T-helper 1 cell treated with Interleukin-12 subunit alpha and Interleukin-12 subunit beta and Interleukin-4 antibody, amounts not matched to agents 30 ng/mL and 1 ng/mL, for 36 hours (primary cell): ENCODE results near the gene MTLN. TPM values are rescaled to one million over a fixed set of nuclear protein-coding genes. Genes with fewer than 3 reads are reported as not detected.
"Not testable (repeated sequence)": the region's sequence is repeated elsewhere in the genome, so short reads cannot be mapped to it uniquely, and the experiment has no call there.

Experiments
- intact Hi-C: fragments of 100-400 bp; cut with micrococcal nuclease; formaldehyde crosslinking; loops from one replicate; pipeline ENCODE4 v1.15.1; 2024
- total RNA-seq: library from RNA; stranded (reverse); gene quantifications from 2 replicates; pipeline ENCODE4 v1.2.3, GENCODE V29; 2022

The MTLN gene, protein sequence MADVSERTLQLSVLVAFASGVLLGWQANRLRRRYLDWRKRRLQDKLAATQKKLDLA
- 38.5 and 44.4 TPM in 2 replicates for total RNA-seq

DNA sequence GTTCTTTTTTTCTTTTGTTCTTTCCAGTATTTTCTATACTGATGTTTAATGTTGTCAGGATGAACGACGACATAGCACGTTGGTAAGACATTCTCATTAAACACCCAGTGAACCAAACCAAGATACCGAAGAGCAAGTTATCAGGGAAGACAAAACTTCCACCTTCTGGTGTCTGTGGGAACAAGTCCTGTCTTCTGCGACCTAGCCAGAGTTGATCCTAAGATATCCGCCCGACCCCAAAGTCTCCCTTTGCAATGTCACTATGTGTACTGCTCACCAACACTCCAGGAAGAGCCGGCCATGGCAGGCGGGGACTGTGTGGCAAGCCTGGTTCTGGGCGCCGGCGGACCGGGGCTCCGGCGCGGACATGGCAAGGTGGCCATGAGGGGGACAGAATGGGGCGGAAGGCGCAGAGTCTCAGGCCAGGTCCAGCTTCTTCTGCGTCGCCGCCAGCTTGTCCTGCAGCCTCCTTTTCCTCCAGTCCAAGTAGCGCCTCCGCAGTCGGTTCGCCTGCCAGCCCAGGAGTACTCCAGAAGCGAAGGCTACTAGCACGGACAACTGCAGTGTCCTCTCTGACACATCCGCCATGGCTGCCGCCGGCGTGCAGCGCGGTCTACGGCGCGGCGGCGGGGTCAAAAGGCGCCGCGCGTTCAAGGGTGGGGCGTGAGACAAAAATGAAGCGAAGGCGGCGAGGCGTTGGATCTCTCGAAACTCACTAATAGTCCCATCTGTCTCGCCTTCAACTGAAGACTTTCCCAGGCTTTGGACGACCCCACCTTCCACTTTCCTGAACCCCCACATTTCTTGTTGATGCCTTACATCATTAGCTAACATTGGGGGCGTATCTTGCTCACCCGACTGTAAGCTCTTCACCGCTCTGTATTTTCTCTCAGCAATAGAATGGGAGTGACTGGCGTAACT, at the start of gene MTLN:
MTLN (minus strand) TSS at position 610 of the 921 bp plus-strand sequence; CDS start at position 588, 22 bp downstream.
- intact Hi-C loops: loop anchor here (1.0 to 10.0 kb wide), 4 partner anchors 8 to 1677 kb away; partner anchors contain the start of genes LIMS1, SEPTIN10 and SOWAHC

DNA sequence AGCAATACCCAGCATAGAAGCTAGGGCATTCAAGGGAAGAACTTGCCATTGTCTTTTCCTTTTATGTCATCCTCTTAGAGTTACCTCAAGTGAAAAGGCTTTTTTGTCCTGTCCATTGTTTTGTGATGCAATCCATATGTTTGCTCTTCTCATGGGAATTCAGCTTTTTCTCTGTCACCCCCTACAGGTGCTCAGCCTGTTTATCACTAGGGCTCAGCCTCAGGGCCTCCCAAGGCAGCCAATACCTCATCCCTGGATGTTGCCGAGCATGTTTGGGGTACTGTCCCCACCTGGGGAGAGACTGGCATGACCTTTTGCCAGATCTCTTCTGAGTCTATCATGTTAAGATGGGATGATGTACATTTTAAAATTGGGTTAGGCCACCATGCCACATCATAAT, 49.6 kb upstream of the MTLN start:
- intact Hi-C loops: not testable (repeated sequence)

DNA sequence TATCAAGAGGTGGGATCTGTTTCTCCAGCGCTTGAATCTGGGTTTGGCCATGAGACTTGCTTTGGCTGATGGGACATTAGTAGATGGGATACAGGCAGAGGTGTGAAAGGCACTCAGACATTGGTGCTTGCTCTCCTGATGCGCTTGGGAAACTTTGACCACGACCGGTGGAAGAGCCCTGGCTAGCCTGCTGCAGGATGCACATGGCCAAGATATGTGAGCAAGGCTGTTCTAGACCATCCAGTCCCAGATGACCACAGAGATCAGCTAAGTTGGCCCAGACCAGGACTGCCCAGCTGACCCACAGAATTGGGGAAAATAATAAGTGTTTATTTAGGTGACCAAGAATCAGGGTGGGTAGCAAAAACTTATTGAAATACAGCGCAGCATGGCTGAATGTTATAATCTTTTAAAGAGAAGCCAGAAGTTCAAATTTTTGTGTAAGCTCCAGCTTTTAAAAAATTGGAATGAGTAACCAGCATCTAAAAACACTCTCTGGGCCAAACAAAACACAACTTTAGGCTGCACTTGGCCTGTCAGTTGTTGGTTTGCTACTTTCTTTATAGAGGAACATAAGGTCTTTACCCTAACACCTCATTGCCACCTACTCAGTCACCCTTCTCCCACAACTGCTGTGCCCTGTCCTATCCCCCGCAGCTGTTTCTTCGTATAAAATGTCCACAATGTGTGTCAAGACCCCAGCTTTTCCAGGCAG, 35.9 kb upstream of the MTLN start:
- intact Hi-C loops: not testable (repeated sequence)

DNA sequence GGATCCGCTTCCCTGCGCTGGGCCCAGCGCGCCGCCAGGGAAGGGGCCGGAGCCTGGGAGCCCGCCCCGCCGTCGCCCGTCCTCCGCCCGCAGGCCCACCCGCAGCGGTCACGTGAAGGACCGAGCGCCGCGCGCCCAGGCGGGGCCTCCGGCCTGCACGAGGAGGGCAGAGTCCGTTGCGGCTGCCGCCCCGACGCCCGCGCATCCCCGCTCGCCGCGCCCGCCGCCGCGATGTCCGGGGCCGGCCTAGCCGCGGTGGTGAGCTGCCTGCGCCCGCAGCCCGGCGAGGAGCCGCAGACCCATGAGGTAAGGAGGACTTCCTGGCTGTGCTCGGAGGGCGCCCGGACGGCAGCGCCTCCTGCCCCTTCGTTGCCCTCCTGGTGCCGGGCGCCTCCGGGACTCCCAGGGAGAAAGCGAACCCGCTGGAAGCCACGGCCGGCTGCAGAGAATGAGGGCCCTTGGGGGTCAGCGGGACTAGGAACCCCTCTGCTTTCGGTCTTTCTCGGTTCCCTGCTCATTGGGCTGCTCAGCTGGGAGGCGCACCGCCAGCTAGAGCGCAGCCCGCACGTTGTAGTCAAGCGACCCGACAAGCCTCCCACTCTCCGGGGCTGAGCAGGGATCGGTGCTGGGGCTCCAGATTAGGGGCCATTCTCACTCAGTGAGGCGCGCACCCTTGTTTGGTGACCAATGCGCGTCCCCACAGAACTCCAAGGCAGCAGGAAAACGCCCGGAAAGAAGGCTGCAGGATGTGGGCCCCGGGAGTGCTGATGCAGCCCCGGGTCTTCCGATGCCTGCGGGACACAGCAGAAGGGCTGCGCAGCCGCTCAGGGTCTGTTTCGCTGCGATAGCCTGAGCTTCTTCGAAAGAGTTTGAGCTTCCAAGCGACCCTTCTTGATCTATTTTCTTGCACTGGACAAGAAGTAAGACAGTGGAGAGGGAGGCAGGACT, 33.4 kb upstream of the MTLN start:
- intact Hi-C loops: not testable (repeated sequence)

DNA sequence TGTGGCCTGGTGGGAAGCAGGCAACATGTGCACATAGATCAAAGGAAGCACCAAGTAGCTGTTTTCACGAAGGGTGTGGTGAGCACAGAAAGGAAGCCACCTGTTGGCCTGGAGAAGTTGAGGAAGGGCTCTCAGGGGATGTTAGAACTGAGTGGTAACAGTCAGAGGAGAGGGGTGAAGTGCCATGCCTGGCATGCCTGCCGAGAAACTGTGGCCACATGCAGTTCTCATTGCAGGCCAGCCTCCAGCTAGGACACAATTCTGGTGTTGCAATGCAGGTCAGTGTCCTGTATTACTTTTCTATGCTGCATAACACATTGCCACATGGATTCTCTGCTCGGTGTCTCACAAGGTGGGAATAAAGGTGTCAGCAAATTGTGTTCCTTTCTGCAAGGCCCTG, 30.9 kb upstream of the MTLN start:
- intact Hi-C loops: not testable (repeated sequence)

DNA sequence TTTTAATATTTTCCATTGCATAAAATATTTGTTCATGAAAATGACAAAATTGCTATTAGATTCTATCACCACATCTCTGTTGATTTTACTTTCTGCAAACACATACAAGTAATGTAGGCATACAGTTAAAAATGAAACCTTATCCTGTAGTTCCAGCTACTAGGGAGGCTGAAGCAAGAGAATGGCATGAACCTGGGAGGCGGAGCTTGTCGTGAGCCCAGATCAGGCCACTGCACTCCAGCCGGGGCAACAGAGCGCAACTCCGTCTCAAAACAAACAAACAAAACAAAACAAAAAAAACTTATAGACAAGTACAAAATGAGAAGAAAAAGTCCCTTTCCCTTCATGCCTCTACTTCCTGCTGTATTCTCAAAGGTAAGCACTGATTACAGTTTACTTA, 22.2 kb upstream of the MTLN start:
- intact Hi-C loops: not testable (repeated sequence)

DNA sequence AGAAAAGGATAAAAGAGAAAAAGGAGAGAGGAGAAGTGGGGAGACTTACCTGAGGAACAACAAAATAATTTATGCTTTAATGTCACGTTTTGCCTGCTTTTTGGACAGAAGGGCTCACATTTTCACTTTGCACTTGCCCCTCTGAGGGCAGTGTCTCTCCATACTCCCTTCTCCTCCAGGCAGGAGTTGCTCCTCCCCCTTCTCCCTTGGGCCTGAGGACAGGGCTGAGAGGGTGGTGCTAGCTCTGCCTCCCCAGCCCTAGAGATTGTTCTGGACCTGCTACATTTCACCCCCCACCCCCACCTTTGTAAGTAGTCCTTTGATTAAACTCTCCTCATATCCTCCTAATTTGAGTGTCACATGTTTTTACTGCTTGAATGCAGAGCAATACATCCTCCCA, 17.5 kb upstream of the MTLN start:
- intact Hi-C loops: not testable (repeated sequence)

DNA sequence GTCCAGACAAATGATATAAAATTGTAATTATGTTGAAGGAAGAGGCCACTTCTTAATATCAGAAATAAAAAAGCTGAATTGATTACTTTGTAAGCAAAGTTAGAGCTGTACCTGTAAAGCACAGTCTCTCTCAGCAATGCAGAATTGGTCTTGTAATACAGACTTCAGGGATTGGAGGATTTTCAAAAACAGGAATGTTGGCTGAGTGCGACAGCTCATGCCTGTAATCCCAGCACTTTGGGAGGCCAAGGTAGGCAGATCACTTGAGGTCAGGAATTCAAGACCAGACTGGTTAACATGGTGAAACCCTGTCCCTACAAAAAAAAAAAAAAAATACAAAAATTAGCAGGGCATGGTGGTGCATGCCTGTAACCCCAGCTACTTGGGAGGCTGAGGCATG, 10.3 kb upstream of the MTLN start:
- intact Hi-C loops: not testable (repeated sequence)

DNA sequence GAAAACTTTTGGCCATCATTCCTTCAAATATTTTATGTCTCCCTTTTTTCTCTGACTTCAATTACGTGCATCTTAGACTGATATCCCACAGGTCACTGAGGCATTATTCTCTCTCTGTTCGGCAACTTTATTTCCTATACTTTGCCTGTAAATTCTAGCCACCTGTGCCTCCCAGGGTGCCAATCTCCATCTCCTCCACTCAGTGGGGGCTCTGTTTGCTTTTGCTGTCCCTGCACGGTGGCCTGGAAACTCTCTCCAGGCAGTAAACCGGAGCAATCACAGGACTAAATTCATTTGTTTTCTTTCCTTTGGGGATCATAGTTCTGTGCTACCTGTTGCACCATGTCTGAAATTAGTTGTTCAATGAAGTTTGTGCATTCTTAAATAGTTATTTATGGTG, 9.6 kb upstream of the MTLN start:
- intact Hi-C loops: no loop called here

DNA sequence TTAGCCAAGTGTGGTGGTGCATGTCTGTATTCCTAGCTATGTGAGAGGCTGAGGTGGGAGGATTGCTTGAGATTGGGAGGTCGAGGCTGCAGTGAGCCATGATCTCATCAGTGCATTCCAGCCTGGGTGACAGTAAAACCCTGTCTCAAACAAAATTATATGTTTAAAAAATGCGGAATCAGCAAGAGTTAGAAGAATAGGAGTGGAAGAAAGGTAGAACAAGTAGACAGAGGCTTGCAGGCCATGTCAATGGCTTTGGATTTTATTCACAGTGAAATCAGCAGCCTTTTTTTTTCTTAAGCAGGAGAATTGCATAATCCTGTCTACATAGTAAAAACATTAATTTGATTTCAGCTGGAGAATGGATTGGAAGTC, 7.8 kb upstream of the MTLN start:
- intact Hi-C loops: no loop called here

DNA sequence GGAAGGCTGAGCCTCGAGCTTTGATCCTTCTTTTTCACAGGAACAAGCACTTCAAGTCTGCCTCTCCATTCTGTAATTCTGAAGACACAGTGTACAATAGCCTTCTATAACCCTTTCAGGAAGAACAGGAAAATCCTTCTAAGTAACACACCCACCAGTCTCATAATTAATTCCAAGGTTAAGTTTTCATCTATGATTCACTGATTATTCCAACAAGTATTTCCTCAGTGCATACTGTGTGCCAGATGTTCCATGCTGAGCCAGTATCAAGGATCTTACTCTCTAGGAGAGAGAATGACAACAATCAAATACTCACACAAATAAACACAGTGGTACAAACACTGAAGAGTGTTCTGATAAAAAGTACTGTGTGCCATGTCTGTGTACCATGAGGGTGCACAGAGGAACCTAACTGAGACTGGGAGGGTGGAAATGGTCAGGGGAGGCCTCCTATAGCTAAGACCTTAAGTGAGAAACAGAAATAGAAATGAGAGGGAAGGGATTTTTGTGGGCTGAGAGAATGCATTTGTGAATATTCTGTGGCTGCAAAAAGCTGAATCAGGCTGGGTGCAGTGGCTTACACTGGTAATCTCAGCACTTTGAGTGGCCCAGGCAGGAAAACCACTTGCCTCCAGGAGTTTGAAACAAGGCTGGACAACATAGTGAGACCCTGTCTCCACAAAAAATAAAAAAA, 7.3 kb upstream of the MTLN start:
- intact Hi-C loops: loop anchor here (10.0 kb wide), 1 partner anchor 1685 kb away; the partner anchor contains the start of gene LIMS1

DNA sequence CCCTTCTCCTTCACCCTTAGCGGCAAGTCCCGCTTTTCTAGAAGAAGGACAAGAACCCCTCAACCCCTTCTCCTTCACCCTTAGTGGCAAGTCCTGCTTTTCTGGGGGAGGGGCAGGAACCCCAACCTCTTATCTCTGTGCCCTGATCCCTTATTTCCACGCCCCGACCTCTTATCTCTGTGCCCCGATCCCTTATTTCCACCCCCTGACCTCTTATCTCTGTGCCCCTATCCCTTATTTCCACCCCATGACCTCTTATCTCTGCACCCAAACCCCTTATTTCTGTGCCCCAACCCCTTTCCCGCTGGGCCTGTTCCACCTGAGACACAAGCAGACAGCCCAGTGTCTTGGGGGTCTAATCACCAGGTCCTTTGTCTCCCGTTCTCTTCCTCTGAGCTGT, 6.5 kb upstream of the MTLN start:
- intact Hi-C loops: loop anchor here (10.0 kb wide), 1 partner anchor 1684 kb away; the partner anchor contains the start of gene LIMS1

DNA sequence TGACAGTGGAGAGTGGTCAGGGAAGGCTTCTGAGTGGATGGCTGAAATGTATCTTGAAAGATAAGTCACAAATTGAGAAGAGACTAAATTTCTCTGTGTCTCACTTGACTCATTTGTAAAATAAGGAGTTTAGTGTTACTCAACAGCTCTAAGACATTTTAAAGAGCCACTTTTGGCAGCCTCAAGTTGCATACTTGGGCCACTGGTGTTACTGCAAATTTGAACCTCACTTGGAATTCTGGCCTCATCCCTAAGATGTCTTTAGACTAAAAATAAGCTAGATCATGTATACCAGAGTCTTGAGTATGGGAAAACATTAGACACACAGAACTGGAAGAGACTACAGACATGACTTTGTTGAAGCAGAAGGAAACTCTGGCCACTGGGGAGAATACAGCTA, 4.5 kb upstream of the MTLN start:
- intact Hi-C loops: loop anchor here (10.0 kb wide), 1 partner anchor 1682 kb away; the partner anchor contains the start of gene LIMS1

DNA sequence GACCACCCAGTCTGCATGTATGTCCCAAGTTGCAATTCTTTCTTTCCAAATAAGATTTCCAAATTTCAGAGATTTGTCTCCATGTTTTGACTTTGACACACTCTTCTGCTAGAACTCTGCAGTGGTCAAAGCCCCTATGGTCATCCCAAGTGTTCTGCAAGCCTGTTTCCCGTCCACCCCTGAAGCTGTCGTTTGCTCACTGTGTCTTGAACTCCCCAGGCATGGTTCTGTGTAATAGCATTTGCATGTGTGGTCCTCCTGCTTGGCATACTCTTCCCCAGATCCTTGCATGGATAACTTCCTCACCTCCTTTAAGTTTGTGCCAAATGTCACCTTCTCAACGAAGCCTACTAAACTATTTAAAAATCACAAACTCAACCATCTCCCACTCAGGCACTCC, 3.9 kb upstream of the MTLN start:
- intact Hi-C loops: loop anchor here (10.0 kb wide), 1 partner anchor 1681 kb away; the partner anchor contains the start of gene LIMS1

DNA sequence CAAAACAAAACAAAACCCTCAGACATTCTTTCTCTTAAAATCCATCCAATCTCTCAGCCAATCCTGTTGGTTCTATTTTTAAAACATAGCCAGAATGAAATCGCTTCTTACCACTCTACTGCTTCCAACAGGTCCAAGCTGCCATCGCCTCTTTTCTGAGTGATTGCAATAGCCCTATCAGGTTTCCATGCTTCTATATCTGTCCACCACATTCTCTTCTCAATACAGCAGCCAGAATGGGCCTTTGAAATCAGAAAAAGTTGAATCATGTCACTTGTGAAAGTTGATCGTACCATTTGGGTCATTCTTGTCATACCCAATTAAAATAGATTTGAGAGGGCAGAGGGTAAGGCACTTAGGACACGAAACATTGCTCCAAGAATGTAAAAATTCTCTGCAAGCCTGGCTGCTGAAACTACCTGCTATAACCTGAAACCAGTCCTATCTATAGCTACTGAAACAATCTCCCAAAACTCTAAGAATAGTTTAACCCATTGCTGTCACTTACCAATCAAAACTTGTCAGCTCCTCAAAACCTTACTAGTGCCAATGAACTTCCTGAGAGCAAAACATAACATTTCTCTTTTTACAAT, 3.3 kb upstream of the MTLN start:
- intact Hi-C loops: loop anchor here (10.0 kb wide), 1 partner anchor 1681 kb away; the partner anchor contains the start of gene LIMS1

DNA sequence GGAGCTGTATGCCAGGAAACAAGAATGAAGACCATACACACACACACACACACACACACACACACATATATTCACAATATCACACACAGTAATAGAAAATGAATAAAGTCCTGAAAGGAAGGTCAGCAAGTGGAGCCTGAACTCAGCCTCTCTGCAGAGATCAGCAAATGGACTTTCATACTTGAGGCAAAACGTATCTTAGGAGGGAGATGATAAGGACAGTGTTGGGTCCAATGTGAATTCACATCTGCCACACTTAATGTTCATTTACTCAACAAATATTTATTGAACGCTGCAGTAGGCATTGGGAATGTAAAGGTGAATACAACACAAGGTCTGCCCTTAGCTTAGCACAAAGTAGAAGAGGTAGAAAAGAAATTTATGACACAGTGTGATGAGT, 2.7 kb upstream of the MTLN start:
- intact Hi-C loops: loop anchor here (10.0 kb wide), 1 partner anchor 1680 kb away; the partner anchor contains the start of gene LIMS1

DNA sequence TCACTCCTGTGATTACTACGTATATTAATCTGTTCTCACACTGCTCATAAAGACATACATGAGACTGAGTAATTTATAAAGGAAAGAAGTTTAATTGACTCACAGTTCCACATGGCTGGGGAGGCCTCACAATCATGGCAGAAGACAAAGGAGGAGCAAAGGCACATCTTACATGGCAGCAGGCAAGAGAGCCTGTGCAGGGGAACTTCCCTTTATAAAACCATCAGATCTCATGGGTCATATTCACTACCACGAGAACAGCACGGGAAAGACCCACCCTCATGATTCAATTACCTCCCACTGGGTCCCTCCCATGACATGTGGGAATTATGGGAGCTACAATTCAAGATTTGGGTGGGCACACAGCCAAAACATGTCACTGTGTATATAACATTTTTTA, 1.2 kb upstream of the MTLN start:
- intact Hi-C loops: loop anchor here (5.0 to 10.0 kb wide), 3 partner anchors 601 to 1679 kb away; partner anchors contain the start of genes LIMS1, SEPTIN10 and SOWAHC

DNA sequence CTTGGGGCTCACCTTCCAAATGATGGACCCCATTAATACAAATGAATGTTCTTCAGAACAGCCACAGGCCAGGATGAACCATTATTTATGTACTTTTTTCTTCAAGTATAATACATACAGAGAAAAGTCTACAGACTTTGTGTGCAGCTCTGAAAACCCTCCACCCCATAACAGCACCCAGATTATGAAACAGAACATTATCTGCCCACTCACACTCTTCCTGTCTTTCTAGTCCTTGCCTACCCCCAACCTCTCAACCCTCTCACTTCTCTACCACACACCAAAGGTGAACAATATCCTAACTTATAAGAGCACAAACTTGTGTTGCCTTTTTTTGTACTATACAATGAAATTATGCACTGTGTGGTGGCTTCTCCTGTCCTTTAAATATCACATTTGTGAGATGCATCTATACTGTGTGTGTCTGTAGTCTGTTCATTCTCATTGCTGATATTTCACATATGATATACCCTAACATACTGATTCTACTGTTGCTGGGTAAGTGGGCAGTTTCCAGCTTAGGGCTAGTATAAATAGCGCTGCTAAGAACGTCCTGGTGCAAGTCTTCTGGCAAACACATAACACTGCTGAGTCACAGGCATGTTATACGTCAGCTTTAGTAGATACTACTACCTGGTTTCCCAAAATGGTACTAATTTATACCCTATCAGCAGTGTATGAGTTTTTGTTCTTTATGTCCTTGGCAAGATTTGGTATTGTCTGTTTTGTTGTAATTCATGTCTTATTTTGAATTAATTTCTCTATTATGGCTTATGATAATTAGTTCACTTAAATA, 6.5 kb downstream of the MTLN start:
- intact Hi-C loops: loop anchor here (2.0 kb wide), 2 partner anchors 471 to 1757 kb away; partner anchors contain the start of gene GCC2
